Amniotic stem cell (primary cell): Measurements from ENCODE around the gene DAPK1.

Experiments used
- DNase-seq: peaks from one replicate; lab custom pipeline; 2025; lab: John Stamatoyannopoulos, UW

DAPK1 gene

DNA sequence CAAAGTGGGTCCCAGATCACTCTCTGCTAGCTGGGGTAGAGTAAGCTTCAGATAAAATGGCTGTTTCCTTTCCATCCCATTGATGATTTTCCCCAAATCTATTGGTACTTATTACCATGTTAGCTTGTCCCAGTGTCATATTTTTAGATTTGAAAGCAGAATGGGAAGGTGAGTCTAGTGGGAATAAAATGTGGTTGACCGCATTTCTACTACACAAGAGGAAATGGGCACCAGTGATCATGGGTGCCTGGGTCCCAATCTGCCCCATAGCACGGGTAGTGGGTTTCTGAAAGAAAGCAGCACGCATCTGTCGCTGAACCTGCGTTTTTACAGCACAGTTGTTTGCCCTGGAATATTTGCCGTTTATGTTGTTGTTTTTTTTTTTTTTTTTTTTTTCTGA, 20.1 kb downstream of the DAPK1 start:
- no peak for DNase-seq

DNA sequence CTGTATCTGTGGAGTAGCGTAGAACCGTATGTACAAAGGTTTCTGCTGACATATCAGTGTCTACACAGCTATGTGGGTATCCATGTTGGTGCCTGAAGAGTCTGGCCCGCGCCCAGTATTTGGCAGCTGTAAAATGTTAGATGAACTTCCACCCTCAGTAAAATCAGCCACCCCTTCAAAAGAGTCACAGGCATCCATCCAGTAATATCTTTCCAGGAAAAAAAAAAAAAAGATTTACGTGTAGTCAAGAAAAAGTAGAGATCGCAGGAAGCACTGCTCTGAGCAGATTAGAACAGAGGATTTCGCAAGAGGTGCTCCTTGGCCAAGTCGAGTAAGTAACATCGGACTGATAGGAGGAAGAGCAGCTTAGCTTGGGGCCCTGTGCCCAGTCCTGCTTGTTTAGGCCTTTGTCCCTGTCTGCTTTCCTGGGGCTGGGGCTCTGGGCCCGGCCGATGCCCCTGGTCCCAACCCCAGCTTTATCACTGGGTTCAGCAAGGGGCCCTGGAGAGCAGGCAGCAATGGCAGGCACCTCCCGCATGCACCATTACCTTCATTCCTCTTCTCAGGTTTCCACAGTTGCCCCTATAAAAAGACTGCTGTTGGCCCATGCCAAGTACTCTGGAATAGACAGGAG, 21.2 kb downstream of the DAPK1 start:
- no peak for DNase-seq

DNA sequence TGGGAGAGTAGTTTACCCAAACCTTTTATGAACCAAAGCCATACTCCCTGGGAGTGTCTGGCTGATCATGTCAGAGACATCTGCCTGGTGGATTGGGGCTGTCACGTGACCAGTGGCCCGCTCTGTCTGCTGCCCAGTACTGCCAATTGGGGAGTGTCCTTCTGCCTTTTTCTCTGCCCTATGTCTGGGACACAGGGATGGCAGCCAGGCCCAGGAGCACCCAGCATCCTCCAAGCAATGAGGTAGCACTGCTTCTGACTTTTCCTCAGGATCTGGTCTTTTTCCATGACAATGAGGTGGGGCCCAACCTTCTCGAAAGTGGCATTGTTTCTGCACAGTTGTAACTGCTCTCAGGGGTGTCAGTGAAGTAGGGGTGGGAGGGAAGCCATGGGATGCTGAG, 21.8 kb downstream of the DAPK1 start:
- DNase-seq: no peak

DNA sequence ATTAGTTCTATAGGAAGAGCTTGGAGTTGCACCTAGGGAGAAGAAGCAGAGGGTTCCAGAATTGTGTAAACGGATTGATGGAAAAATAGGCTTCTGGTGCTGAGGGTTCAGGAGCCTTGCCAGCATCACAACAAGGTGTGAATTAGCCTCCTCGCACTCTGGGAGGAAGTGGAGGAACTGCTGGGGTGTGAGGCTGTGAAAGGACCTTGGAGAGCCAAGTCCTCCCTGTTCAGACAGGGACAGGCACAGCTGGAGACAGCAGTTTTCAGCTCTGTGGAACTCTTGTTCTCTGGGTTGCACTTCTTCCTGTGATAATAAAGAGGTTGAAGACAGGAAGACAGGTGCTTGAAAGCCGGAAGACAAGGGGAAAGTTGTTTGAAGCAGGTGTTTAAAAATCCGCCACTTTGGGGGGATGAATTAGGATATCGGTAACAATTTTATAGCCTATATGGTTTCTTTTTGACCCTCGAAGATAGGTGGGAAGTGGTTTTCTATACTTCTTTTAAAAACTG, 22.6 kb downstream of the DAPK1 start:
- no peak for DNase-seq

DNA sequence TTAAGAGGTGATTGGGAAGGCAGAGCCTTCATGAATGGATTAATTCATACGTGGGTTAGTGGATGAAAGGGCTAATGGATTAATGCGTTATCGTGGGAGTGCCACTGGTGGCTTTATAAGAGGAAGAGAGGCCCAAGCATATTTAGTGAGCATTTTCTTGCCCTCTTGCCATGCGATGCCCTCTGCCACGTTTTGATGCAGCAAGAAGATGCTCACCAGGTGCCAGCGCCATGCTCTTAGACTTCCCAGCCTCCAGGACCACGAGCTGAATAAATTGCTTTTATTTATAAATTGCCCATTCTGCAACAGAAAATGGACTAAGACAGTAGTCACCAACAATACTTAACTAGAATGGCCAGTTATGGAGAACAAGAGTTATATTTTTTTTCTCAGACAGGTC, 24.2 kb downstream of the DAPK1 start:
- DNase-seq: no peak

DNA sequence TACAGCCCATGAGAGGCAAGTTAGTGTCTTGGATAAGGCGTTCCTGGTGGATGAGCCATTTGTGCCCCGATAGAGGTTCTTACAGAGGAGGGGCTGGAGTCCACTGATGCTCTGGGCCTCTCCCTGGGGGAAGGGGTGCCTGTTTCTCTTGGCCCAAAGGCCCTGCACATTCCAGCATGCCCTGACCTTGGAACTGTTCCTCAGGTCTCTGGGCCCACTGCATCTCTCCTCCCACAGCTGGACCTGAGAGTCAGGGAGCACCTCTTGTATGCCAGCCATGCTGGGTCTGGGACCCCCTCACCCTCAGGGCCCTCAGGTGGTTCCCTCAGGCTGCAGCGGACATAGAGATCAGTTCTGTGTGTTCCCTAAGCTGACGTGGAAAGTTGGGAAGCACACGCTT, 26.4 kb downstream of the DAPK1 start:
- no peak for DNase-seq

DNA sequence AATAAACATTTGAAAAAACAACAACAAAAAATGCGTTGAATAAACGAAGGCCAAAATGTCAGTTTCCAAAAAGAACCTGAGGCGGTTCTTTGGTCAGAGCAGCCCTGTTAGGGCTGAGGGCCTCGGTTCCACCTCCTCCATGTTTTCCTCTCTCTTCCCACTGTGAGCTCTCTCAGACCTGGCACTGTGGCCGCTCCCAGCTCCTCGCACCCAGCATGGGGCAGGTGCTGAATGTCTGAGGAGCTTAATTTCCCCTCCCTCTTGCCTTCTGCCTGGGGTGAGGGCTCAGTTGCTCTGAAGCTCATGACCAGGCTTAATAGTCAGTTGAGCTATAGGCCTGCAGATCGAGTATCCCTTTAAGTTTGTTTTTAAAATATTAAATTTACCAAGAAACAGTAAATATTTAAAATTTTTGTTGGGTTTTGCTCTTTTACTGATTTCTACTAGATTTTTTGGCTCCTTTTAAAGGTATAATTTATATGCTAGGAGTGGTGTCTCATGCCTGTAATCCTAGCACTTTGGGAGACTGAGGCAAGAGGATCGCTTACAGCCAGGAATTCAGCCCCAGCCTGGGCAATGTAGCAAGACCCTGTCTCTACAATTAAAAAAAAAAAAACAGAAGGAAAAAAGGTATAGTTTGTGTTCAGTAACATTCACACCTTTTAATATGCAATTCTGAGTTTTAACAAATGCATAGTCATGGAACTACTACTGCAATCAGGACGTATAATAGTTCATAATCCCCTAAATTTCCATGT, 28.1 kb downstream of the DAPK1 start:
- no peak for DNase-seq

DNA sequence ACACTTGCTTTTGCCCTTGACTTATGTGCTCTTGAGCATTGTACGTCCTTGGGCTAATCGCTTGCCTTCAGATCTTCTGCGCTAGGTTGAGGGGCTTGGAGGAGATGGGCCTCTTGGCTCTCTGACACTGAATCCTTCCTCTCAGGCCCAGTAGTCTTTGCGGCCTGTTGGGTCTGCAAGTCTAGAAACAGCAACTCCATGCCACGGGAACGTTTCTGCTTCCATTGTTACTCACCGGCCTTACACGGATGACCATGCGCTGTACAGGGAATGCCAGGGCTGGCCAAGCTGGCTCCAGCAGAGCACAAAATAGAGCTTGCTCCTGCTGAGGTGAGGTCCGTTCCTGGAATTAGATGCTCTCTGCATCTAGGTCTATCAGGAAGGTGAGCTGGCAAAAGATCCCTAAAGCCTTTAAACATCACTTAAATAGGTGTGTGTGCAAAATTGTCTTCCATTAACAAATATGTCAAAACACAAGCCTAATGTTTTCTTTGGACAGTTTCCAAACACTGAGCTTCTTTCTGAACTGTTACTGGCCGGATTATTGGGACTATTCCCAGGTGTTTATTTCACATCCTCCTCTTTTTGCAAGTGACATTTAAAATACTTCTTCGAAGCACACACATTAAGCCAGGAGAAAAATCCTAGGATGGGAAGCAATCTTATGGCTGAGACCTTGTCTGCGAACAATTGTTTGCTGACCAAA, 29.7 kb downstream of the DAPK1 start:
- no peak for DNase-seq

DNA sequence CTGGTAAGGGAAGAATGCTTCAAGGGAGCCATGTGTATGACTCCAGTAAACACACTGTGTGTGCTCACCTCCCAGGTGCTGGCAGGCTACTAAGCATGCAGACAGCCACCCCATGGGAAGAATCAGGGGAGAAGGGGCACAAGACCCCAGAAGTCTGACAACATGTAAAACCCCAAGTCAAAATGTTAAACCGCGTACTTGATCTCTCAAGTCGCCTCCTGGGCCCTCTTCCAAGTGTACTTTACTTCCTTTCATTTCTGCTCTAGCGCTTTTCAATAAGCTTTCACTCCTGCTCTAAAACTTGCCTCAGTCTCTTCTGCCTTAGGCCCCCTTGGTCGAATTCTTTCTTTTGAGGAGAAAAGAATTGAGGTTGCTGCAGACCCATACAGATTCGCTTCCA, 31.3 kb downstream of the DAPK1 start:
- no peak for DNase-seq

DNA sequence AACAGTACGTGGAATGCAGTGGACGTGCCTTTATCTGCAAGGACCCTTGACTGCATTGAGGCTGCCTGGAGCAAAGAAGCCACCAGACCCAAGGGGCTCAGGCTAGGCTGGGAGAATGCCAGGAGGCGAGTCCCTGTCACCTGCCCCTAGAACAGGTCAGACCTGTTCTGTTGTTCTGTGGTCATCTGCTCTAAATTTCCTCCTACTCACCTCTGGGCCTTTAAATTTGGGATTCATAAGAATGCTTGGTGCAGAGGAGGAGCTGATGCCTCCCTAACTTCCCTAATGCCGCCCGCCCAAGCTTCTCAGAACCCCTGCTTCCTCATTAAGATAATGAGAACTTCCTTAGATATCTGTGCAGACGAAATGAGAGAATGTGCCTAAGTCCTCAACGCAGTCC, 32.0 kb downstream of the DAPK1 start:
- no peak for DNase-seq

DNA sequence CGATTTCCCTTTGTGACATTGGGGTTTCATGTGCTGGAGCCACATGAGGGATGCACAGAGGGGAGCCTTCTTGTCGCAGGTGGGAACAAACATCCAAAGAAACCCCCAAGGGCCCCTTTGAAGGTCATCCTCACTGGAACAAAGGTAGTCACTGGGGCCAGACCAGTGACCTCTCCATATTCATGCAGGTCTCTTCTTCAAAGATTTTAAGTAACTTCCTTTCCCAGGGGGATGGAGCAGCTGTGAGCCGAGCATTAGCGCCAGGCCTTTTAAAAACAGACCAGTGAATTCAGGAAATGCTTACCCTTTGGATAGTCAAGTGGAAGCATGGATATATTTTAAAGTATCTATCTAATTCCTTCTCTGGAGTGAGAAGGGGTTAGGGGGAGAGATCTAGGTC, 33.0 kb downstream of the DAPK1 start:
- no peak for DNase-seq

DNA sequence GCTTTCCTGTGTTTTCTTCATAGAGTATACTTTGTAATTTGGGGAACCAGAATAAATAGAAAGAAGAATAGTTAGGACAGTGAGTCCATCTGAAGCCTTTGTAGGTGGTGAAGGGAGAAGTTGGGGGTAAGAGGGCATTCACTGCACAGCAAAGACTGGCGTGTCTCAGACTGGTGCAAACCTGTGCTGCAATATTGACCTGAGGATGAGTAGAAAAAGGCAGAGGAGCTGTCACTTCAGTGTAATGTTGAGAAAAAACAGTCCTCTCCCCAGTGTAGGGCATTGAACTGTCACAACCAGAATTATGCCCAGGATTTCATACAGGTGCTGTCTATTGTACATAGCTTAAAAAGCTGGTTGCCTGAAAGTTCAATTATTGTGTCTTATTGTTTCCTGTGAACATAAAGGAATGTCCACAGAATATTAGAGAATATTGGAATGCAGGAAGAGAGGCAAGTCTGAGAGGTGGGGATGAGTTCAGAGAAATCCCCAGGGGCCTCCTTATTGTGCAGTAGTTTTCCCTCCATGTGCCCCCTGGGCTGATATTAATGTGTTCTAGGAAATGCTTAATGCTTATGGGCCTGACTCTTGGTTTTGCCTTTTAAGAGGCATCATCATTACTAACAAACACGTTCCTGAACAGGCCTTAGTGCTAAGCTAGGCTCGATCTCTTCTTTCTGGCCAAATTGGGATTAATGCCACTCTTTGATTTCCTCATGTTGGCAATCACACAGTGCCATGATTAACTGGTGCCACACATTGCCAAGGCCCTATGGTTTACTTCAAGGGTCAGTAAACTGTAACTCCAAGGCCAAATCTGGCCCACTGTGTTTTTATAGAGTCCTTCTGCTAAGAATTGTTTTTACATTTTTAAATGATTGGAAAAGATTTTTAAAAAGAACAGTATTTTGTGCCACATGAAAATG, 34.0 kb downstream of the DAPK1 start:
- no peak for DNase-seq

DNA sequence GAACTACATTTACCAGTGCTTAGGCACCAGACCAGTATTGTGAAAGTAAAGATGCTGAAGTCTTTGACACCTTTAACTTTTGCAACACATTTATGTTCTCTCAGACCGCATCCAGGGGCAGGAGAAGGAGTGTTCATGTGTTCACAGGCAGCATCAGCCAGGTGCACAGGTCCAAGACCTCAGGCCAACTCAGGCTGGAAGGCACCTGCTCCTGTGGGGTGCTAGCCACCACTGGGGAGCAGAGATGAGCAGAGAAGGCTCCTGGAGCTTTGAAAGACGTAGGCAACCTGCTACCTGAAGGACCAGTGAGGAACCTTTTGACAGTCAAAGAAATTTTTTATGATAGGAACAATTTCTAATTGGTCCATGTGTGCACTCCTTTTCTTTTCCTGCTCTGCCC, 35.6 kb downstream of the DAPK1 start:
- no peak for DNase-seq

DNA sequence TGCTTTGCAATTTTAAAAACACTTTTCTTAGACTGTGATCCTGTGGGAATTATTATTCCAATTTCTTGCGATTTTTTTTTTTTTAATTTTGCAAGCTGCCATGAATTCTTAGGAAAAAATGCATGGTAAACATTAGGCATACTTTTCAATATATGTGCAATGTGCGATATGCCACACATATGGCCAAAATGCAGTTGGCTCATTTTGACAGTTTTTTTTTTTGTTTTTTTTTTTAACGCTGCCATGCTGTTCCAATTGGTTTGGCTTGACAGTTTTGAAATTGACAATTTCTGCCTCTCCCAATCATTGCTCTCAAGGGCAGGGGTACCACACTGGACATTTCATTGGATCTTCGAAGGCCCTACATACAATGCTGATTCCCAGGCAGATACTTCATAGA, 36.4 kb downstream of the DAPK1 start:
- DNase-seq: no peak

DNA sequence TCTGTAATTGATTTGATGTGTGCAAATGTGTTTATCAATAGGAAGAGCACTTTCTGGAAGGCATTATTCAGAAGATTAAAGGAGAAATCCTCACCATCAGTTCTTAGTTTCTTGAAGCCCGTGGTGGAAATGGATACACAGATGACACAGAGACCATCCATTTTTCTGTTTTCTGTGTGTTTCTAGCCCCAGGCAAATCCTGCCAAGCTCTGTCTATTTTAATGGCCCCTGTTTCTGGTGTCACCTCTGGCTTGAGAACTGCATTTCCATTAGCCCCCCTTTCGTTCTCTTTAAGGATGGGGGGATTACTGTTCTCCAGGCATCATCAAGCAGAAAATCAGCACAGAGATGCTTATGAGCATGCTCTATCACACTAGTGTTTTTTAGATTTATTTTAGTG, 37.3 kb downstream of the DAPK1 start:
- DNase-seq: no peak

DNA sequence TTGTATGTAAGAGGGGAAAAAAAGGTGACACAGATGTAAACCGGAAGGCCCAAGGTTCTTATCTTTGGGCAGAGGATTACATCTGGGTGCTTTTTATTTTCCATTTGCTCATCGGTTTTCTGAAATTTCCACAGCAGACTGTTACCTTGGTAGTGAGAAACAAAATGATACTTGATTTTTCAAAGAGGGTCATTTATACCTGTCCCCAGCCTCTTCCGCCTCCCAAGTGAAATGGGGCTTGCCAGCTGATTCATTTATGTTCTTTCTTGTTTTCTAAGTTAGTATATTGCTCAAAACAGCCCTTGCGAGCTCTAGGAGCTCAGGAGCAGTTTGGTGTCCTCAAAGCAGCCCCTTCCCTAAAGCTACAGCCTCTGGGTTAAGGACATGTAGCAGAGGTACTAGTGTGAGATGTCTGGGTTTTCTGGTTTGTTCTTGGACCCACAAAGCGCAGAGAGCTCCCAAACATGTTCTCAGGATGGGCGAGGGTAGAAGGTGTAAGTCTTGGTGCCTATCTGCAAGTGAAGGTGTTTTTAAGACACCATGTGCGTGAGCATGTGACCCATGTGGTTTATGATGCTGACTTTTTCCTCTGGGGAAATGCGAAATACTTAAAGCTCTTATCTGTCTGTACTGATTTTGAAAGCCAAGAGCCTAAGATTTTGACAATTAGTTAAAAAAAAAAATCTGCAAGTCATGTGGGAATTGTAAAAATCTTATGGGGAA, 38.3 kb downstream of the DAPK1 start:
- DNase-seq: no peak

DNA sequence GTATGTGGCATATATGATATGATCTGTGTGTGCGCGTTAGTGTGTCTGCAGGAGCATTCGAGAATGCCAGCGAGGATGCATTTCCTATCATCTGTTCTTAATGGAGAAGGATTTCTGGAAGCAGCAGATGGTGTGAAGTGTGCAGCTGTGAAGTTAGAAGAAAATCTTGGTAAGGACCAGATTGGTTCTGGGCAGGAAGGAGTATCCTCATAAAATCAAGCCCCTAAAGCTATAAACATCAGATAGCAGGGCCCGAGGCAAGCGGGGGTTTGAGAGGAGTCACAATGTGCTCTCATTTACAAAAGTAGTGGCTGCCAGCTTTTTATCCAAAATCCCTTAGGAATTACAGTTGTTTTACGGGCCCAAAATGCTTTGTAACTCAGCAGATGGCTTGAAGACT, 40.0 kb downstream of the DAPK1 start:
- DNase-seq: no peak

DNA sequence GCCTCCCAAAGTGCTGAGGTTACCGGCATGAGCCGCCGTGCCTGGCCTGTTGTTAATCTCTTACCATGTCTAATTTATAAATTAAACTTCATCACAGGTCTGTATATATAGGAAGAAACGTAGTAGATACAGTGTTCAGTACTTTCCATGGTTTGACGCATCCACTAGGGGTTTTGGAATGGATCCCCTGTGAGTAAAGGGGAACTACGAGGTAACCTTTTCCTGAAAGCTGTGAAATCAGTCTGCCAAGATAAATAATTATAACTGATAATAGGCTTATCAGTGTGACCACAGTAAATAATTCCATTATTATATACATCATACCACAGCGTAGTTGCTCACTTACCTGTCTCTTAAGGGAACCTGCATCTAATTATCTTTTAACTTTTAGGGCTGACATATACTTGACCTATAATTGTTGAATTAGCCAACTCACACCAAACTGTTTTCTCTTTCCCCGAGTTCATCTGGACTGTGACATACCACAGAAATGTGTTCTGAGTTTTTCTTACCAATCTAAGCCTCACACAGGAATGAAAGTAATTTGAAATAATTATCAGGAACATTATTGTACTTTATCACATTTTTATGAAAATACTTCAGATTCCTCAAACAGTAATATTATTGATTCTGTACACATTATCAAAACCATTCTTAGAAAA, 42.9 kb downstream of the DAPK1 start:
- DNase-seq: no peak

DNA sequence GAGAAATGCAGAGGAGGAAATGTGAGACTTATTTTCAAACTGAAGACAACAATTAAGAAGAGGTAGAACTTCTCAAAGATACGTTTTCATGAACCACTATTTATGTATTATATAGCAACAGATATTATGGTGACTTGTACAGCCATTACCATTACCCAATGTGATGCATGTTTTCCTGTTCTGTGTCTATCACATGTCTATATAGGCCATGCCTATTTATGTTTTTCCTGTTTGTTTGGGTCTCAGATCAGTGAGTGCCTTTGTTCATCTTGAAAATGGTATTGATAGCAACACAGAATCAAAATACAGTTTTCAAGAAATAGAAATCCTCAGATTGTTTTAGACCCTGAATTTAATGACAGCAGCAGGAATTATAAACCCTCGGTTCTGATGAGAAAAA, 44.0 kb downstream of the DAPK1 start:
- DNase-seq: no peak

DNA sequence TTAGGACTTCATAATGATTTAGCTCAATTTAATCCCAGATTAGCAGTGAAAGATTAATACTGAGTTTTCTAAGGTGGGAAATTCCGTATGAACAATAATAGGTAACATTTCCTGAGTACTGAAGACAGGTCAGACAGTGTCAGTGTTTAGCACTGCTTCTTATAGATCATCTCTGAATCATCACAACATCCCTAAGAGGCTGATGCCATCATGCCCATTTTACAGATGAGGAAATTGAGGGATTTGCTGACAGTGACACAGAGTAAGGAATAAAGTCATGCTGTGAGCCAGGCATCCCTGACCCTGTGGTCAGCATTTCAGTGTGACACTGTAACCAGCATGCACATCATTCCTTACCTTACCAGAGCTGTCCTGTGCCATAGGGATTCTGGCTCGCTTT, 44.5 kb downstream of the DAPK1 start:
- no peak for DNase-seq

DNA sequence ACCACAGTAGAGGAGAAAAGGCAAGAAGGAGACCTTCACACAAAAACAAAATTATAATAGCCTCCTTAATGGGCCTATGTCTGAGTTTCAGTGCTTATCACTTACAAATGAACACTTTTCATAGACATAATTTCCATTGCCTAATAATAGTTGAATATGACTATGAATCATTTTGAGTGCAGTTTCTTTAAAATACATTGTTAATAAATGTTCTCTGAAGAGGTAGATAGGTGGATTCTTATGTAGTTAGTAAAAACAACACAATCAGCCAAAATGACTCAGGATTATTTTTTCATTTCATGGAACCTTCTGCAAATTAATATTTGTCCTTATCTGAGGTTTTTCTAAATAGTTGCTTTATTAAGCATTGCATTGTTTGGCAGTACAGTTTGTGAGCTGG, 45.6 kb downstream of the DAPK1 start:
- DNase-seq: no peak
